B cell (primary cell): Measurements from ENCODE around the gene PYURF. TPM values are rescaled to one million over a fixed set of nuclear protein-coding genes. Genes with fewer than 3 reads are reported as not detected.

ENCODE experiments used
- ATAC-seq: fragments of 200-7000 bp; cut with Tn5 transposase; one replicate; pipeline ENCODE4 v1.10.0; 2021; ENCODE audit warnings: low read depth, mild to moderate bottlenecking, moderate number of reproducible peaks, moderate library complexity
- CTCF ChIA-PET: fragments of 350-600 bp; sonication (Branson Sonifier 250); formaldehyde crosslinking; loops from one replicate; lab custom pipeline; 2021; ENCODE audit warnings: antibody characterized with exemption, inconsistent platforms; lab: Charles Lee
- POLR2A ChIA-PET: fragments of 350-600 bp; sonication (Branson Sonifier 250); formaldehyde crosslinking; loops from one replicate; lab custom pipeline; 2021; ENCODE audit warnings: antibody characterized with exemption; lab: Charles Lee
- DNase-seq: peaks from one replicate; pipeline ENCODE4 v3.0.0; 2013
- H2AFZ ChIP-seq: 2 replicates; pipeline ENCODE4 v1.6.1; 2012; ENCODE audit warnings: mild to moderate bottlenecking, low read depth, low read length; ENCODE audit not compliant: insufficient read depth, poor library complexity, severe bottlenecking
- H3K27ac ChIP-seq, 2 donors: 1 replicate in 1 of 2; 2 replicates in 1 of 2; pipeline ENCODE4 v1.5.1; 2012 to 2013; ENCODE audit warnings: low read length in 2 of 2, mild to moderate bottlenecking in 2 of 2, moderate library complexity in 1 of 2
- H3K27me3 ChIP-seq, 4 experiments: fragments of 200-600 bp in 1 of 4; sonication (generic) in 1 of 4; replicated peaks in 1 of 4; 1 replicate in 2 of 4; 2 replicates in 2 of 4; pipeline versions ENCODE4 v1.6.1 to v1.7.0; 2013 to 2016; ENCODE audit warnings: low read length in 3 of 4, mild to moderate bottlenecking in 2 of 4, mixed read lengths in 1 of 4, moderate library complexity in 1 of 4; ENCODE audit not compliant: insufficient read depth in 4 of 4, control insufficient read depth in 3 of 4; ENCODE audit errors: control extremely low read depth in 1 of 4
- H3K36me3 ChIP-seq, 2 experiments: replicated peaks in 1 of 2; 1 replicate in 1 of 2; 2 replicates in 1 of 2; pipeline versions ENCODE4 v1.6.1 to v1.7.1; 2013; ENCODE audit warnings: low read length in 1 of 2; ENCODE audit not compliant: insufficient read depth in 2 of 2, control insufficient read depth in 1 of 2; ENCODE audit errors: control extremely low read depth in 1 of 2, extremely low read depth in 1 of 2
- H3K4me1 ChIP-seq, 2 donors: fragments of 200-600 bp in 1 of 2; sonication (generic) in 1 of 2; 1 replicate in 1 of 2; 2 replicates in 1 of 2; pipeline versions ENCODE4 v1.5.1 to v1.6.1; 2013 to 2017; ENCODE audit warnings: low read length in 2 of 2; ENCODE audit not compliant: control insufficient read depth in 2 of 2, insufficient read depth in 2 of 2
- H3K4me2 ChIP-seq: replicated peaks from 2 replicates; pipeline ENCODE3; 2012; ENCODE audit warnings: mild to moderate bottlenecking, low read depth, low read length; ENCODE audit not compliant: poor library complexity, severe bottlenecking
- H3K4me3 ChIP-seq, 5 experiments: fragments of 200-600 bp in 1 of 5; sonication (generic) in 1 of 5; 1 replicate in 3 of 5; 2 replicates in 2 of 5; pipeline versions ENCODE4 v1.5.1 to v1.7.0; 2011 to 2016; ENCODE audit warnings: low read length in 4 of 5, mild to moderate bottlenecking in 4 of 5, low read depth in 2 of 5, control low read depth in 1 of 5, moderate library complexity in 1 of 5; ENCODE audit not compliant: insufficient read depth in 1 of 5; ENCODE audit errors: control extremely low read depth in 1 of 5, extremely low read depth in 1 of 5
- H3K79me2 ChIP-seq: fragments of 200-600 bp; sonication (generic); one replicate; pipeline ENCODE4 v1.6.0; 2016; ENCODE audit warnings: low read length; ENCODE audit not compliant: control insufficient read depth, insufficient read depth
- H3K9ac ChIP-seq: fragments of 200-600 bp; sonication (generic); 2 replicates; pipeline ENCODE4 v1.6.1; 2017; ENCODE audit warnings: mild to moderate bottlenecking, low read length, moderate library complexity
- H3K9me3 ChIP-seq, 3 donors: one replicate each; pipeline versions ENCODE4 v1.6.1 to v1.7.1; 2013; ENCODE audit warnings: low read length in 2 of 3; ENCODE audit not compliant: control insufficient read depth in 2 of 3, insufficient read depth in 1 of 3; ENCODE audit errors: control extremely low read depth in 1 of 3
- H4K20me1 ChIP-seq: 2 replicates; pipeline ENCODE4 v1.6.0; 2012; ENCODE audit warnings: mild to moderate bottlenecking, low read length; ENCODE audit not compliant: insufficient read depth, control insufficient read depth, poor library complexity, severe bottlenecking
- H3K27ac Mint-ChIP-seq: one replicate; pipeline ENCODE4 v1.8.0; 2021; ENCODE audit warnings: mixed read lengths
- H3K27me3 Mint-ChIP-seq: one replicate; pipeline ENCODE4 v1.8.0; 2021; ENCODE audit warnings: mixed read lengths
- H3K4me1 Mint-ChIP-seq: one replicate; pipeline ENCODE4 v1.8.0; 2021; ENCODE audit warnings: mixed read lengths
- H3K4me3 Mint-ChIP-seq: one replicate; pipeline ENCODE4 v1.8.0; 2021; ENCODE audit warnings: mixed read lengths
- H3K9me3 Mint-ChIP-seq: one replicate; pipeline ENCODE4 v1.8.0; 2022; ENCODE audit warnings: mixed read lengths; ENCODE audit not compliant: insufficient read depth
- EZH2 ChIP-seq: IDR thresholded peaks from 2 replicates; pipeline ENCODE4 v1.6.1; 2012; ENCODE audit warnings: borderline replicate concordance, low read depth, mild to moderate bottlenecking, moderate library complexity, low read length; ENCODE audit not compliant: insufficient read depth, poor library complexity, severe bottlenecking
- WGBS: methylation state at CpG from one replicate; pipeline ENCODE4 v1.1.5; 2013; ENCODE audit warnings: missing lambda C conversion rate; ENCODE audit not compliant: insufficient coverage; 5-methylcytosine and 5-hydroxymethylcytosine counted together
- intact Hi-C: fragments of 100-400 bp; cut with micrococcal nuclease; formaldehyde crosslinking; loops from one replicate; pipeline ENCODE4 v1.10.0; 2022
- polyA plus RNA-seq: library from polyadenylated mRNA; depleted of rRNA; stranded (reverse); fragments of >200 nt; gene quantifications from 2 replicates; pipeline ENCODE4 v1.2.3, GENCODE V29; 2012
- total RNA-seq, 2 donors: library from RNA; stranded (reverse); fragments of 120-200 nt in 1 of 2; gene quantifications; 1 replicate in 1 of 2; 2 replicates in 1 of 2; pipeline versions ENCODE4 v1.2.3 to v1.2.4, GENCODE V29; 2013 to 2022
- TF ChIP-seq, protein P1 (sequence below): fragments of 200-600 bp; IDR thresholded peaks from one replicate; pipeline ENCODE4 v1.8.0; 2022; ENCODE audit warnings: antibody characterized with exemption, mild to moderate bottlenecking

The PYURF gene
- total and polyA plus RNA-seq, 2 donors (not counting 1 experiment from before 2014, with no cell fraction given): 14.9 to 38.1 TPM

DNA sequence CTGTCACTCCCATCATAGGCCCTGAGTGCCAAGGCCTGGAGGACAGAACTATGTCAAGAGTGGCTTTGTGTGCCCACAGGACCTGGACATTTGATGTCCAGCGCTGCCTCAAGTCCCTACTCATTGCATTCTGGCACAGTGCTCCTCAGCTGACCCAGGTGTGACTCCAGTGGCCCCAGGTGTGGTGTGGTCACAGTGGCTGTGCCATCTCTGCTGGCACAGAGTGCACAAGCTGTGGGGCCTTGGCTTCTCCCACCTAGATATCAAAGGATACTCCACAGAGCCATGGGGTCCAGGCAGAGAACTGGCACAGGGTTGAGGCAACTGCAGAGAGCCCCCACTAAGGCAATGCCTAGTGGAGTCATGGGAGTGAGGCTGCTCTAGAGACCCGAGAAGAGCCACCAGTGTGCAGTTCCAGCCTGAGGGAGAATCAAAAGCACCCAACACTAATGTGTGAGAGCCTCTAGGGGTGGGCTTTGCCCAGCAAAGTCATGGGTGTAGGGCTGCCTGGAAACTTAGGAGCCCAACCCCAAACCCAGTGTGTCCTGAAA, 25.6 kb downstream of the PYURF start:
- Histone ChIP-seq H3K9ac (no peak overlapping the region), H4K20me1 (no peaks in the 10 kb centered on the region), H3K4me1 (no peaks in the 10 kb centered on the region), H3K4me3 (no peak overlapping the region), H2AFZ (no peak overlapping the region), H3K36me3 (peaks cover 0 to 11% of the 10 kb centered on the region in 2 experiments), H3K27me3 (no peaks in the 10 kb centered on the region), H3K4me2 (no peak overlapping the region), H3K27ac (no peak overlapping the region), H3K9me3 (no peaks in the 10 kb centered on the region), H3K79me2 (no peaks in the 10 kb centered on the region)
- Mint-ChIP-seq H3K4me3 (no peak overlapping the region), H3K27me3 (no peaks in the 10 kb centered on the region), H3K9me3 (no peaks in the 10 kb centered on the region), H3K4me1 (no peaks in the 10 kb centered on the region), H3K27ac (no peak overlapping the region)
- TF ChIP-seq, protein P1, sequence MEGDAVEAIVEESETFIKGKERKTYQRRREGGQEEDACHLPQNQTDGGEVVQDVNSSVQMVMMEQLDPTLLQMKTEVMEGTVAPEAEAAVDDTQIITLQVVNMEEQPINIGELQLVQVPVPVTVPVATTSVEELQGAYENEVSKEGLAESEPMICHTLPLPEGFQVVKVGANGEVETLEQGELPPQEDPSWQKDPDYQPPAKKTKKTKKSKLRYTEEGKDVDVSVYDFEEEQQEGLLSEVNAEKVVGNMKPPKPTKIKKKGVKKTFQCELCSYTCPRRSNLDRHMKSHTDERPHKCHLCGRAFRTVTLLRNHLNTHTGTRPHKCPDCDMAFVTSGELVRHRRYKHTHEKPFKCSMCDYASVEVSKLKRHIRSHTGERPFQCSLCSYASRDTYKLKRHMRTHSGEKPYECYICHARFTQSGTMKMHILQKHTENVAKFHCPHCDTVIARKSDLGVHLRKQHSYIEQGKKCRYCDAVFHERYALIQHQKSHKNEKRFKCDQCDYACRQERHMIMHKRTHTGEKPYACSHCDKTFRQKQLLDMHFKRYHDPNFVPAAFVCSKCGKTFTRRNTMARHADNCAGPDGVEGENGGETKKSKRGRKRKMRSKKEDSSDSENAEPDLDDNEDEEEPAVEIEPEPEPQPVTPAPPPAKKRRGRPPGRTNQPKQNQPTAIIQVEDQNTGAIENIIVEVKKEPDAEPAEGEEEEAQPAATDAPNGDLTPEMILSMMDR: no peak
- no peak for TF ChIP-seq EZH2
- DNase-seq: no peak
- POLR2A ChIA-PET: no interaction called here
- ATAC-seq: no peak
- 100% methylated on average over 1 of the region's 2 CpGs for WGBS
- intact Hi-C loops: no loop called here
- CTCF ChIA-PET: no interaction called here

DNA sequence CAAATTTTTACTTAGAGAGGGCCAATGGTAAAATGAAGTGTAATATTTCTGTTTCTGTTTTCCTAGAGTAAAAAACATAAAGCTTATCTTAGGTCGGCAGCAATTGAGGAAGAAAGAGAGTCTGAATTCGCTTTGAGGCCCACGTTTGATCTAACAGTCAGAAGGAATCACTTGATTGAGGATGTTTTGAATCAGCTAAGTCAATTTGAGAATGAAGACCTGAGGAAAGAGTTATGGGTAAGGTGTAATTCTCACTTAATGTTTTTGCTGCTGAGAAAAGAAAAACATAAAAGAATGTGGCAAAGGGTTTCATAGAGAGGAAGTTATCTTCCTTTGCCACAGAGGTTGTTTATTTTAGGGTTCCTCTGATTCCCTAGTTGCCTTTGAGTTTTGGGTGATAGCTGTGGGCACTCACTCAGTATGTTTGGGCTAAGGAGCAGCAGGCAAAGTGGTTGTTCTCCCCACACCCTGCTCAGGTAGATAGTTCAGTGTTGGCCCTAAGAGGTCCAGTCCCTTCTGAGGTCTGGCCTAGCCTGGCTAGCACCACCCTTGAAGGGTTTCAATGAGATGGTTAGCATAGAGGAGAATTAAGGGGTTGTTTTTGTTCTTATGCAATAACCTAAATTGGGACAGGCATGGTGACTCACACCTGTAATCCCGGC, 34.3 kb downstream of the PYURF start:
- CTCF ChIA-PET: no interaction called here
- DNase-seq (no peak), ATAC-seq (no peak)
- no peak overlapping the region for H3K4me2 ChIP-seq
- no peak overlapping the region for H2AFZ ChIP-seq
- no peaks in the 10 kb centered on the region for H3K9me3 Mint-ChIP-seq
- no peaks in the 10 kb centered on the region for H3K27me3 ChIP-seq
- peaks cover 0 to 15% of the 10 kb centered on the region in 2 experiments for H3K36me3 ChIP-seq
- intact Hi-C loops: no loop called here
- POLR2A ChIA-PET: no interaction called here
- no peak overlapping the region for H3K4me3 Mint-ChIP-seq
- H3K27ac Mint-ChIP-seq: no peak overlapping the region
- H3K27me3 Mint-ChIP-seq: no peaks in the 10 kb centered on the region
- no peaks in the 10 kb centered on the region for H4K20me1 ChIP-seq
- no peak overlapping the region for H3K27ac ChIP-seq
- H3K9ac ChIP-seq: no peak overlapping the region
- 51% methylated on average over 3 of the region's 4 CpGs for WGBS
- H3K4me1 ChIP-seq: no peaks in the 10 kb centered on the region
- no peak overlapping the region for H3K4me3 ChIP-seq
- H3K4me1 Mint-ChIP-seq: no peaks in the 10 kb centered on the region
- H3K9me3 ChIP-seq: no peaks in the 10 kb centered on the region
- TF ChIP-seq, protein P1: no peak
- TF ChIP-seq EZH2: no peak
- no peaks in the 10 kb centered on the region for H3K79me2 ChIP-seq
